Choroid plexus epithelial cell (primary cell): Measurements from ENCODE around the gene BCAR1.

Experiments
- DNase-seq: peaks from one replicate; pipeline ENCODE4 v3.0.0-alpha.2; 2010; ENCODE audit warnings: low read depth
- H3K4me3 ChIP-seq: 2 replicates; pipeline ENCODE4 v1.5.1; 2011; ENCODE audit warnings: low read depth, mild to moderate bottlenecking, control low read depth, low read length, moderate library complexity
- CTCF ChIP-seq: conservative IDR thresholded peaks from 2 replicates; pipeline ENCODE4 v1.5.1; 2011; ENCODE audit warnings: low read depth, mild to moderate bottlenecking, control low read depth, inconsistent platforms, low read length, moderate library complexity

BCAR1 gene

GRCh38 chr16:75236232-75236631 lies 15.2 kb downstream of the BCAR1 start:
- no peak for DNase-seq
- H3K4me3 ChIP-seq = no peak overlapping the region
- TF ChIP-seq CTCF = no peak

GRCh38 chr16:75235721-75236193 lies 15.7 kb downstream of the BCAR1 start:
- TF ChIP-seq CTCF = no peak
- H3K4me3 ChIP-seq = no peak overlapping the region
- DNase-seq = no peak

GRCh38 chr16:75234856-75235696 lies 16.3 kb downstream of the BCAR1 start:
- no peak overlapping the region for H3K4me3 ChIP-seq
- DNase-seq = no peak
- no peak for TF ChIP-seq CTCF

- H3K4me3 ChIP-seq = no peak overlapping the region
- no peak for DNase-seq
- TF ChIP-seq CTCF = no peak
Measured at GRCh38 chr16:75233611-75233938, 17.8 kb downstream of the BCAR1 start.

- TF ChIP-seq CTCF = no peak
- H3K4me3 ChIP-seq = no peak overlapping the region
- no peak for DNase-seq
Measured at GRCh38 chr16:75231570-75231969, 19.9 kb downstream of the BCAR1 start.

- TF ChIP-seq CTCF = no peak
- no peak for DNase-seq
- no peak overlapping the region for H3K4me3 ChIP-seq
Measured at GRCh38 chr16:75230471-75231110, 20.8 kb downstream of the BCAR1 start.
